Measurements from ENCODE around the gene LIX1. TPM values are rescaled to one million over a fixed set of nuclear protein-coding genes. Genes with fewer than 3 reads are reported as not detected.

LIX1 gene
- total RNA-seq, 1 experiment from 2014 or later: 4.1 TPM

- Histone ChIP-seq H3K9me3 (no peaks in the 10 kb centered on the region), H3K4me3 (ENCODE audit: low read depth, low read length) (no peak overlapping the region), H3K36me3 (ENCODE audit: control insufficient read depth, insufficient read depth, low read length) (no peaks in the 10 kb centered on the region), H3K27me3 (replicated peaks; ENCODE audit: control insufficient read depth, insufficient read depth, low read length) (no peaks in the 10 kb centered on the region), H3K4me1 (no peaks in the 10 kb centered on the region)
- Mint-ChIP-seq H3K4me1 (ENCODE audit: low read depth, unreplicated experiment) (no peaks in the 10 kb centered on the region), H3K27me3 (ENCODE audit: insufficient read depth, unreplicated experiment) (no peaks in the 10 kb centered on the region), H3K4me3 (ENCODE audit: unreplicated experiment) (no peak overlapping the region), H3K27ac (ENCODE audit: unreplicated experiment) (no peak overlapping the region), H3K9me3 (ENCODE audit: unreplicated experiment) (peaks cover 9% of the 10 kb centered on the region), H3K36me3 (ENCODE audit: insufficient read depth, unreplicated experiment) (no peaks in the 10 kb centered on the region)
- ChIA-PET CTCF (no interaction called here), POLR2A (no interaction called here)
- intact Hi-C loops (cut with micrococcal nuclease; ENCODE audit: unreplicated experiment): no loop called here
- no peak for DNase-seq
- BruUV-seq (replicated peaks): no TSS peak
- TF ChIP-seq CTCF (IDR thresholded peaks at IDR 0.05; ENCODE audit: insufficient read depth in 1 of 2, low read depth in 1 of 2, low read length in 1 of 2, severe bottlenecking in 1 of 2, unreplicated experiment in 1 of 2): no peak
These were observed 24.0 kb downstream of the LIX1 start for GRCh38 chr5:97118261-97119006.

- Histone ChIP-seq H3K4me3 (ENCODE audit: low read depth, low read length) (no peak overlapping the region), H3K4me1 (peaks cover 18% of the 10 kb centered on the region), H3K36me3 (ENCODE audit: control insufficient read depth, insufficient read depth, low read length) (no peaks in the 10 kb centered on the region), H3K27me3 (replicated peaks; ENCODE audit: control insufficient read depth, insufficient read depth, low read length) (no peaks in the 10 kb centered on the region), H3K9me3 (no peaks in the 10 kb centered on the region)
- no peak for DNase-seq
- BruUV-seq (replicated peaks): no TSS peak
- intact Hi-C loops (cut with micrococcal nuclease; ENCODE audit: unreplicated experiment): no loop called here
- POLR2A ChIA-PET: no interaction called here
- CTCF ChIA-PET: no interaction called here
- H3K27ac Mint-ChIP-seq (ENCODE audit: unreplicated experiment): no peak overlapping the region
- H3K4me3 Mint-ChIP-seq (ENCODE audit: unreplicated experiment): no peak overlapping the region
- no peaks in the 10 kb centered on the region for H3K27me3 Mint-ChIP-seq (ENCODE audit: insufficient read depth, unreplicated experiment)
- no peak for TF ChIP-seq CTCF (IDR thresholded peaks at IDR 0.05; ENCODE audit: insufficient read depth in 1 of 2, low read depth in 1 of 2, low read length in 1 of 2, severe bottlenecking in 1 of 2, unreplicated experiment in 1 of 2)
- H3K9me3 Mint-ChIP-seq (ENCODE audit: unreplicated experiment): peaks cover 9% of the 10 kb centered on the region
- peaks cover 16% of the 10 kb centered on the region for H3K4me1 Mint-ChIP-seq (ENCODE audit: low read depth, unreplicated experiment)
- no peaks in the 10 kb centered on the region for H3K36me3 Mint-ChIP-seq (ENCODE audit: insufficient read depth, unreplicated experiment)
These were observed 26.5 kb downstream of the LIX1 start for GRCh38 chr5:97115932-97116331.

- Histone ChIP-seq H3K4me1 (peaks cover 24% of the 10 kb centered on the region), H3K4me3 (ENCODE audit: low read depth, low read length) (no peak overlapping the region), H3K9me3 (no peaks in the 10 kb centered on the region), H3K27me3 (replicated peaks; ENCODE audit: control insufficient read depth, insufficient read depth, low read length) (no peaks in the 10 kb centered on the region), H3K36me3 (ENCODE audit: control insufficient read depth, insufficient read depth, low read length) (no peaks in the 10 kb centered on the region)
- Mint-ChIP-seq H3K9me3 (ENCODE audit: unreplicated experiment) (peaks cover 9% of the 10 kb centered on the region), H3K4me1 (ENCODE audit: low read depth, unreplicated experiment) (peaks cover 26% of the 10 kb centered on the region), H3K36me3 (ENCODE audit: insufficient read depth, unreplicated experiment) (no peaks in the 10 kb centered on the region), H3K27ac (ENCODE audit: unreplicated experiment) (peak overlapping the region; percentile 3), H3K27me3 (ENCODE audit: insufficient read depth, unreplicated experiment) (no peaks in the 10 kb centered on the region), H3K4me3 (ENCODE audit: unreplicated experiment) (no peak overlapping the region)
- intact Hi-C loops (cut with micrococcal nuclease; ENCODE audit: unreplicated experiment): loop anchor here (5.0 kb wide), 1 partner anchor 35 kb away; no protein-coding TSS in a partner anchor
- DNase-seq: no peak
- TF ChIP-seq CTCF (IDR thresholded peaks at IDR 0.05; ENCODE audit: insufficient read depth in 1 of 2, low read depth in 1 of 2, low read length in 1 of 2, severe bottlenecking in 1 of 2, unreplicated experiment in 1 of 2): no peak
- BruUV-seq (replicated peaks): no TSS peak
- ChIA-PET POLR2A (no interaction called here), CTCF (interaction anchor here (0.6 to 1.4 kb wide), 3 partner anchors 30 to 243 kb away, joined by 3 read pairs; partner anchors contain the start of gene LIX1)
These were observed 30.2 kb downstream of the LIX1 start for GRCh38 chr5:97112230-97112629.

All from Caco-2 (cell line).